VCaP (cell line): Measurements from ENCODE around the gene ESX1.
"Not testable (repeated sequence)": the region's sequence is repeated elsewhere in the genome, so short reads cannot be mapped to it uniquely, and the experiment has no call there.

Experiments
- H3K27ac ChIP-seq: fragments of 450-650 bp; 2 replicates; pipeline ENCODE4 v1.5.1; 2017
- TF ChIP-seq, protein P1 (sequence below): fragments of 450-650 bp; conservative IDR thresholded peaks from 2 replicates; pipeline ENCODE4 v1.5.1; 2017; ENCODE audit warnings: mild to moderate bottlenecking, moderate library complexity

Gene ESX1

DNA sequence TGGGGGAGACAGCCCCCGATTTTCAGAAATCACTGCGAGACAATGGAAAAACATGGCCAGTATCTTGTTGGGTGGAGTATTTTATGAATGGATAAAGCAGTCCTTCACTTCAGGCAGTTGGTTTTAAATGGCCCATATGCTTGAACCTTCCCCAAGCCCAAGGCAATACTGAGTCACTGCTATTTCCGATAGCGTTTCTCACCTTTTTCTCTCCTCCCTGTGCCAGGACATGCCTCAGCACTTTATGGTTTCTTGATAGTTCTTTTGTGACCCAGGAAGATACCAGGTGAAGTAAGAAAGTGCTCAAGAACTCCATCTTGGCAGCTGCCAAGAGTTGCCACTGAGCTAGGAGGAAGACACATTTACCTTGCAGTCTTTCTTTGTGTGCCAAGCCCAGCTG lies 26.8 kb upstream of the ESX1 start:
- H3K27ac ChIP-seq = no peak overlapping the region
- TF ChIP-seq, protein P1, sequence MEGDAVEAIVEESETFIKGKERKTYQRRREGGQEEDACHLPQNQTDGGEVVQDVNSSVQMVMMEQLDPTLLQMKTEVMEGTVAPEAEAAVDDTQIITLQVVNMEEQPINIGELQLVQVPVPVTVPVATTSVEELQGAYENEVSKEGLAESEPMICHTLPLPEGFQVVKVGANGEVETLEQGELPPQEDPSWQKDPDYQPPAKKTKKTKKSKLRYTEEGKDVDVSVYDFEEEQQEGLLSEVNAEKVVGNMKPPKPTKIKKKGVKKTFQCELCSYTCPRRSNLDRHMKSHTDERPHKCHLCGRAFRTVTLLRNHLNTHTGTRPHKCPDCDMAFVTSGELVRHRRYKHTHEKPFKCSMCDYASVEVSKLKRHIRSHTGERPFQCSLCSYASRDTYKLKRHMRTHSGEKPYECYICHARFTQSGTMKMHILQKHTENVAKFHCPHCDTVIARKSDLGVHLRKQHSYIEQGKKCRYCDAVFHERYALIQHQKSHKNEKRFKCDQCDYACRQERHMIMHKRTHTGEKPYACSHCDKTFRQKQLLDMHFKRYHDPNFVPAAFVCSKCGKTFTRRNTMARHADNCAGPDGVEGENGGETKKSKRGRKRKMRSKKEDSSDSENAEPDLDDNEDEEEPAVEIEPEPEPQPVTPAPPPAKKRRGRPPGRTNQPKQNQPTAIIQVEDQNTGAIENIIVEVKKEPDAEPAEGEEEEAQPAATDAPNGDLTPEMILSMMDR = no peak

DNA sequence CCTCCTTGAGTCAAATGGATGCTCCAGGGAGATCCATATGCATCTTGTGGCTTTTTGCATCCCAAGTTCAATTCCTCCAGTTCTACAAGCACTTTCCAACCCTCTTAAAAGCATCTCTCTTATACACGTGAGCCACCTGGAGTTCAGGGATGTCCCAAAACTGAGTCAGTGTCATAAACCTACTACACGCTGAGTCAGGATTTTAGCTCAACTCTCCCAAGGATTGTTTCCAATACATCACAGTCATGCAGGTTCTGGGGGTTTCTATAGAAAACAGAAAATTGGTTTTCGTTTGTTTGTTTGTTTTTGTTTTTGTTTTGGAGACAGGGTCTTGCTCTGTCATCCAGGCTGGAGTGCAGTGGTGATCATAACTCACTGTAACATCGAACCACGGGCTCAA lies 25.9 kb upstream of the ESX1 start:
- TF ChIP-seq, protein P1 = no peak
- no peak overlapping the region for H3K27ac ChIP-seq

DNA sequence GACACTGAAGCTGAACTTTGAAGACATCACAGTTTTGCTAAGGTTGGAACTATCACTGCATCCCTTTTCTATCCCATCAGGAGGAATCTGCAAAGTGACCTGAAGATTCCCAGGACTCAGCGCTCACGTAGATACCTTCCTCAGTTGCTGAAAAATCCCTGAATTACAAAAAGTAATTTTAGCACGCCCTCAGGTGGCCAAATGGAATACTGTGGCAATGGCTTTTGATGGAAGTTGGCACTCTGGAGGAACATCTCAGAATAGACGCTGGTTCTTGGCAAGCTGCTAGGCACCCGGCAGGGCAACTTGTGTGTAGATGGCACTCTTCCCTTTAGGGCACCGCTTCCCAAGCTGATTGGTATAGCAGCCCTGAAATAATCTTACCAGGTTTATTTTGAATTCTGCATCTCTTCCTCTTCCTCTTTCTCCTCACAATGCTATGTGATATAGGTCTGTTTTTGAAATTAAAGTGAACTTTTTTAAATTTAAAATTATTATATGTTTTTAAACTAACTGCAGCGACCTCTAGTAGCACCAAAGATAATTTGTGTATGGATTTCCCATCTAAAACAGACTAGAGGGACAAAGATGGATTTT lies 16.3 kb upstream of the ESX1 start:
- H3K27ac ChIP-seq = no peak overlapping the region
- TF ChIP-seq, protein P1 = peak; percentile 52

DNA sequence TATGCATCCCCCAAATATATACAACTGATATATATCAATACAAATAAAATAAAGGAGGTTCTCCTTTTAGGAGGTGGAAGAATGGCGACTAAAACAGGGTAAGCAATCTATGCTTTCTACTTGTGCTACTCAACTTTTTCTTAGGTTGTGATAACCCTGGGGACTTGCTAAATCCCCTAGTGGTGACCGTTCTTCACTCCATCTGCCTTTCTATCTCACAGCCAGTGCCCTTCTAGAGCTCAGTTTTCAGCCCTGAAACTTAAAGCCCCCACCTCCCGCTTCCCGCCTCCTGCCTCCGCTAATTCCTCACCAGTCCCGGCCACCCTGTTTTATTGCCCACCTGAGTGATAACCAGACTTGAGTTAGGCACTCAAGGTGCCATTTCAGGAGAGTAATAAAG lies 15.5 kb upstream of the ESX1 start:
- TF ChIP-seq, protein P1 = no peak
- H3K27ac ChIP-seq = no peak overlapping the region

DNA sequence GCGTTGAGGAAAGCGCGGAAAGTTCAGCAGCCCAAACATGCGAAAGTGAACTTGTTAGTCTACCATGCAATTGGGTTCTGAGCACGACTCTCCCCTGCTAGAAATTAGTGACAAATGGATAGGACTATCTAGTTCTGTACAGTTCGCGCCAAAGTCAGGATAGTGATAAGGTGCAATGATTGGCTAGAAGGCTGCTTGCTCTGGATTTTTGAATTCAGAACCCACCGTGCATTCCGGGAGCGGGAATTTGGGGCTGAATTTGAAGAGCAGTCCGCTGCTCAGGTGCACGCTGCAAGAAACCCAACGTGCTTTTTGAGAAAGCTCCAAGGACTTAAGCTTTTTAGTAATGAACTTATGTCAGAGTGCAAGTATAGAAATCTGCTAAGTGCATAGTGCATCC lies 732 bp upstream of the ESX1 start:
- TF ChIP-seq, protein P1 = no peak
- no peak overlapping the region for H3K27ac ChIP-seq

DNA sequence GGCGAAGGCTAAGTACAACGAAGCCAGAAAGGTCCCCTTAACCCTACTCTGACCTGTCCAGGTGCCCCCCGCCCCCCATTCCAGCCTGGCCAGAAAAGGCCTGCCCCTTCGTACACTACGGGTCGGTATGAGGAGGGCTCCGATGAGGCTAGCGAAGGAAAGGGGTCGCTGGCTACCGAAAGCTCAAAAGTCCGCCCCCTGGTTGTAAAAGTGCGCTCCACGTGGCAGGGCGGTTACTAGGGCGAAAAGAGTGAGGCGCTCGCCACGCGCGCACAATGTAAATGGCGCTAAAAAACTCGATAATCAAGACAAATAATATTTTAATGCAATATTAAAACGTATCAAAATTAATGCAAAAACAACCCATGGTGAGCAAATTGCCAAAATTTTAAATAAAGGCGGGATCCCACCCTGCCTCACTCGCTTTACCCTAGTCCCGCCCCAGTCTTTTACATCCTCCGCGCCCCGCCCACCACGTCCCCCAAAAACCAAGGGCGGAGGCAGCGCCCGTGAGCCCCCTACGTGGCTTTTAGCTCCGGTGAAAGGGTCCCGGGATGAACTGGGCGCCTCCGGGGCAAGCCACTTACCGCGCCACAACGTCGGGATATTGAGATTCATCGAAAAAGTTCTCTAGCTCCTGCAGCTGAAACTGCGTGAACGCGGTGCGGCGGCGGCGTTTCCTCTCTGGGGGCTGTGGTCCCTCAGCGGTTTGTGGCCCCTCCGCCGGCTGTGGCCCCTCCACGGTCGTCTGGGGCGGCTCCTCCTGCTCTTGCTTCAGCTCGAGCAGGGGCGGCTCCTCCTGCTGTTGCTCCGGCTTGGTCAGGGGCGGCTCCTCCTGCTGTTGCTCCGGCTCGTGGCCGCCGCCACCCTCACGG lies 929 bp downstream of the ESX1 start:
- H3K27ac ChIP-seq = no peak overlapping the region
- TF ChIP-seq, protein P1 = no peak

DNA sequence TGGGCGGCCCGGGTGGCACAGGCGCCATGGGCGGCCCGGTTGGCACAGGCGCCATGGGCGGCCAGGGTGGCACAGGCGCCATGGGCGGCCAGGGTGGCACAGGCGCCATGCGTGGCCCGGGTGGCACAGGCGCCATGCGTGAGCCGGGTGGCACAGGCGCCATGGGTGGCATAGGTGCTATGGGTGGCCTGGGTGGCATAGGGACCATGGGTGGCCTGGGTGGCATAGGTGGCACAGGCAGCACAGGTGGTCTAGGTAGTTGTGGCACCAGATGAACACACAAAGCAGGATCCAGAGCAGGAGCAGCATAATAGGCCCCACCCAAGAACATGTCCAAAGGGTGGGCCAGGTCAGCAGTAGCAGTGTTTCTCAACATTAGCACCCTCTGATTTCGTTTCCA lies 4.3 kb downstream of the ESX1 start:
- no peak overlapping the region for H3K27ac ChIP-seq
- TF ChIP-seq, protein P1 = no peak

DNA sequence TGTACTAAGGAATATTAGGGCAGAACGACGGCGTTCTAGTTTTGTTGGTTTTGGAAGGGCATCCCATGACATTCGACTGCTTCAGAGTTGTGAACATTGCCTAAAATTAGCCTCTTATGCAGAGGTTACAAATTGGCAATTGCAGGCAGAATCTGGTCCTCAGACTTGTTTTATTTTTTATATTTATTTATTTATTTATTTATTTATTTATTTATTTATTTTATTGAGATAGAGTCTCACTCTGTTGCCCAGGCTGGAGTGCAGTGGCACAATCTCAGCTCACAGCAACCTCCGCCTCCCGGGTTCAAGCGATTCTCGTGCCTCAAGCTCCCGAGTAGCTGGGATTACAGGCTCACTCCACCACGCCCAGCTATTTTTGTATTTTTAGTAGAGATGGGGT lies 24.7 kb downstream of the ESX1 start:
- not testable (repeated sequence) for H3K27ac ChIP-seq
